CD4-positive, alpha-beta T cell treated with Interleukin-2 at 100 ng/mL for 4 hours (primary cell): ENCODE measurements around the gene SYCP2.
"Not testable (repeated sequence)": the region's sequence is repeated elsewhere in the genome, so short reads cannot be mapped to it uniquely, and the experiment has no call there.

Source experiments
- DNase-seq: peaks from one replicate; pipeline ENCODE4 v3.0.0-alpha.2; 2020; ENCODE audit warnings: low spot score

SYCP2 gene

DNA sequence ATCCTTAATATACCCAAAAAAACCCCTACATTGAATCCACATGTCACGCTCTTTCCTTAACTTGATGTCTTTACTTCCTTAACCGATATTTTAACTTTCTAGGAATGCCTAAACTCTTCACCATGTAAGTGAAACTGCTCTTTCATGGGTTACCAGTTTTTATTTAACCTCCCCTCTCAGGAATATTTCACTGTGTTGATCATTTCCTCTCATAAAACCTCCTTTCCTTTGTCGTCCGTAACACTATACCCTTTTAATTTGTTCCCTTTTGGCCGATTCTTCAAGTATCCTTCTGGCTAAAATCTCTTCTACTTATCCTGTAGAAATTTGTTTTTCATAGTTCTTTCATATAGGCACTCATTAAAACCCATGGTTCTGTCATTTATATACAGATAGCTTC is 24.6 kb downstream of the SYCP2 start:
- no peak for DNase-seq

DNA sequence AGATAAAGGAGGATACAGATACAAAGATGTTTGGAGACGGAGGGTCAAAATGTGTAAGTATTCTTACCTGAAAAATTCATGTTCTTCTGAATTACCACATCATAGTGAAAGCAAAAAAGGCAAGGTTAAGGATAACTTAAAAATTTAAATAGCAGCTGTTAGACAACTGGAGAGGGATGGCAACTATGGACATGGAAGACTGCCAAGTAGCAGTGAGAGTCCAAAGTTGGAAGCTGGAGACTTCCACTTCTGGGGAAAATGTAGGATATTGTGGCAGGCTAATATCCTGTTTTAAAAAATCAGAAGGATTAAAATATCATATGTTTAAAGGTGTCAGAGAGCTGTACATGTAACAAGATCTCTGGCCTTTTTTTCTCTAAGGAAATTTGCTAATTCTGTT is 29.8 kb downstream of the SYCP2 start:
- DNase-seq: no peak

DNA sequence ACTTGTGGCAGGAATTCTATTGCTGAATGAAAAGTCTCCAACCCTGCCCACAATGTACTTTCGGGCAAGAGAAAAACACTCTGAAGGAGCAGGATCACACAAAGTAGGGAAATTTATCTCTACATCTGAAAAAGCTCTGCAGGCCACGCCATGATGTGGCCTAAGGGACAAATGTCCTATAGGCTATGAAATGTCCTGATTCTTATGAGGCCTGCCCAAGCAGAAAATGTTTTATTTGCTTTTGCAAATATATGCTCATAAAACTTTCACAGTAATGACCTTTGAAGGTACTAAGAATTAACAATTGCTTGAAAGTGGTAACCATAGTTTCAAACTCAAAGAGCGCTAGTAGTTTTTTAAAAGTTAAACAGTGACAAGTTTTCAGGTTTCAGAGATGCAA is 31.0 kb downstream of the SYCP2 start:
- no peak for DNase-seq

DNA sequence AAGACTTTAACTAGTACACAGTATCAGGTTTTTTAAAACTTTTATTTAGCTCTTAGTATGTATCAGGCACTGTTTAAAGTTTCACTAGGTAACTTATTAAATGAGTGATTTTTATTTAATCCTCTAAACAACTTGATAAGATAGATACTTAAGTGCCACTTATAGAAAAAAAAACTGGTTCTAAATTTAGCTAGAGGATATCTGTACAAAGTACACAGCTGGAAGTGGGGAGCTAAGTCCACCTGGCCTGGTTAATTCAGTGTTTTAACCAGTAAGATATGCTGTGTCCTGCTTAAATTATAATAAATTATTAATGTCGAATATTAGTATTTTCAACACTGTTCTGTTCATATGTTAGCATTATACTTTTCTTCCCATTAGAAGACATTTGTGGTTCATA is 37.5 kb downstream of the SYCP2 start:
- DNase-seq: no peak

DNA sequence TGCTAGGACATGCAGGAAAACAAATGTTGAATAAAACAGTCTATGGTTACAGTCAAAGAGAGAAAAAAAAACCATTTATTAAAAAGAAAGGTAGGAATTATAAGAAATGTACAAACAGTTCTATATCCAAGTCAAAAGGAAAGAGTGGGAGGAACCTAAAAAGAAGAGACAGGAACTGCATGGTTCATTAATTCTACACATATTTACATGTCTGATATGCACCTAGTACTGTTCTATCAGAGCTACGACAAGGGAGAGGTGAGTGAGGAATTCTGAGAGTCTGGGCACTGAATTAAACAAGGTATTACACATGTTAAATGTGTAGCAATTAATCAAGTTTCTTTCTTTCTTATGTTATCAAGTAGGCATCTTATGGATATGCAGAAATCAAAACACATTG is 41.9 kb downstream of the SYCP2 start:
- DNase-seq: no peak

DNA sequence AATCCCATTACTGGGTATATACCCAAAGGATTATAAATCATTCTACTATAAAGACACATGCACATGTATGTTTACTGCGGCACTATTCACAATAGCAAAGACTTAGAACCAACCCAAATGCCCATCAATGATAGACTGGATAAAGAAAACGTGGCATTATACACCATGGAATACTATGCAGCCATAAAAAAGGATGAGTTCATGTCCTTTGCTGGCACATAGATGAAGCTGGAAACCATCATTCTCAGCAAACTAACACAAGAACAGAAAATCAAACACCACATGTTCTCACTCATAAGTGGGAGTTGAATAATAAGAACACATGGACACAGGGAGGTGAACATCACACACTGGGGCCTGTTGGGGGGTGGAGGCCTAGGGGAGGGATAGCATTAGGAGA is 43.4 kb downstream of the SYCP2 start:
- not testable (repeated sequence) for DNase-seq

DNA sequence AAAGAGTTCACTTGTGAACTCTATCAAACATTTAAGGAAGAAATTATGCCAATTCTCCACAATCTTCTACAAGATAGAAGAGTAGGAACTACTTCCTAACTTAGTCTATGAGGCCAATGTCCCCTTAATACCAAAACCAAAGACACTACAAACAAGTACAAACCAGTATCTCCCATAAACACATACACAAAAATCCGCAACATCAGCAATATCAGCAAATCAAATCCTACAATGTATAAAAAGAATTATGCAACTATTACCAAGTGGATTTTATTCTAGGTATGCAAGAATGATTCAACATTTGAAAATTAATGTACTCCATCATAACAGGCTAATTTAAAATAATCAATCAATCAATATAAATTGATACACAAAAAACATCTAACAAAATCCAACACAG is 45.4 kb downstream of the SYCP2 start:
- DNase-seq: no peak

DNA sequence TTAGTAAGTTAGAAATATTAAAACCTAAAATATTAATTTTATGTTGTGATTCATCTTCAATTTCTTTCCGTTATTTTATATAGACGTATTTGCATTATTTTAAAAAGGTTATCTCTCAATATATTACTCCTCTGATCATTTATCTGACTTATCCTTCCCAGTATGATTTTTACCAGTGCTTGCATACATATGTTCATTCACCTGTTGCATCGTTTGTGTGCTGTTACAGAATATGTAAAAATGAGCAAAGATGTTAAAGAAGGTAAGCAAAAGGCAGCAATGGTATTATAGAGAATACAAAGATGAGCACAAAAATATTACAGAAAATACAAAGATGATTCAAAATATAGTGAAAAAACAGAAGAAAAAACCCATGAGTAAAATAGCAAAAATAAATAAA is 48.9 kb downstream of the SYCP2 start:
- no peak for DNase-seq

DNA sequence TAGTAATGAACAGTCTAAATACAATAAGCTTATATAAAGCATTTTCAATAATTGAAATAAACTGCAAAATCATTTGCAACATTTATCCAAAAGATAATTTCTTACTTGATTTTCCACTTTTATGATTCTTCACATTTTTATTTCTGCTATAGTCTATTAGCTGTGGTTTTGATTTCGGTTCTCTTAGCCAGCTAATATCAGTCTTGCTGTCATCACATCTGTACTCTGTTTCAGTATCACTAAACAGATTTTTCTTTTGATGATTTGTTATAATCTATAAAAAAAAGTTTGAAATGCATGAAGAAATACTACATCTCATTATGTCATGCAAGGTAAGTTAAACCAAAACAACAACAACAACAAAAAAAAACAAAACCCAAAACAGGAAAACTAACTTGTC is 53.2 kb downstream of the SYCP2 start:
- no peak for DNase-seq

DNA sequence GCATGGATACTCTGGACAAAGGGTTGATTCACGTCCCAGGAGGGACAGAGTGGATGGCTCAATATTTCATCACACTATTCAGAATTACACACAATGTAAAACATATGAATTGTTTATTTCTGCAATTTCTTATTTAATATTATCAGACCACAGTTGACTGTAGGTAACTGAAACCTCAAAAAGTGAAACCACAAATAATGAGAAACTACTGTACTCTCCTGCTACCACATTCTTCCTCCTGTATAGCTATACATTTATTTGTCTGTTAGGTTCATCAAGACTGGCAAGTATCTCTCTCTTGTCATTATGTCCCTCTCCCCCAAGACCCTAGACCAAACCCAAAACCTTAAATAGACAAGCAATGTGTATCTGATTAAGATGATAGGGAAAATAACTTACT is 60.0 kb downstream of the SYCP2 start:
- no peak for DNase-seq

DNA sequence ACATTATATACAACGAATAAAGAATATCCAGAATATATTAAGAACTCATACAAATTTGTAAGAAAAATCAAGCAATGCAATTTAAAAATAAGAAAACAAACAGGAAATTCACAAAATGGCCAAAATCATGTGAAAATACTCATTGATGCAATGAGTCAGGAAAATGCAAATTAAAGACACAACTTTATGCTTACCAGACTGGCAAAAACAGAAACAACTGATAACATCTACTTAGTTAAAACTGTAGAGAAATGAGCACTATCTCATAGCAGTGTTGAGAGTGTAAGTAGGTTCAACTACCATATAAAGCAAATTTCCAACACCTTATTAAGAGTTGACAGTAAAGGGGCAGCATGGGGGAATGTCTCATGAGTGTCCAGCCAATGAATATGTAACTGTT is 62.3 kb downstream of the SYCP2 start:
- no peak for DNase-seq

DNA sequence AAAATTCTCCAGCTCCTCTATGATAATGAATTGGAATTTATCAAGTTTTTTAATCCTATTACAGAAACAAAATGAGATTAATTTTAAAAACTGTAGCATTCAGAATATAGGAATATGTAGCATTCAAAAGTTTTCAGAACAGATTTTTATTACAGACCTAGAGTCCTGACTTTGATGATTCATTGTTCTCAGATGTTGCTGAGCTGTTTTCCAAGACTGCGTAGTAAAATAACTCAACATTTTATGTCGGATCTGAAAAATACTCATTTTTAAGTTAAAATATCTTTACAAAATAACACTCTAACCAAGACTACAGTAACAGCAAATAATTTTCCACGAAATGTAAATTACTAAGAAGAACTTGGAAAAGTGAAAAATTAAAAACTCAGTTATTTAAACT is 67.1 kb downstream of the SYCP2 start:
- DNase-seq: no peak

DNA sequence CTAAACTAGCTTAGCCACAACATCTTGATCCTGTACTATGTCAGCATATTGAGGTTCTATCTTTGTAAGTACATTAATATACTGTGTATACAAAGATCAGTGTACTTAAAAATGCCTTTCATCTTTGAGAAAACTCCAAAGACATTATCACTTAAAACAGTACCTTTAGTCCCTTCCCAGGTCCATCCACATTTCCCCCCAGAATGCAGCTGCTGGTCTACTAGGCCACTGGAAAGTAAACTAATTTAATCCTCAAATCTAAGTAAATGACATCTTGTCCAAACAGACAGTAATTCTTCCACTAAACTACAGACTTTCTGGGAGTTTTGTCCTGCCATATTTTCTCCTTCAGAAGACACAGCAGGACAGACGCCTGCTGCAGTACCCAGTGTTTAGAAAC is 68.7 kb downstream of the SYCP2 start:
- no peak for DNase-seq

DNA sequence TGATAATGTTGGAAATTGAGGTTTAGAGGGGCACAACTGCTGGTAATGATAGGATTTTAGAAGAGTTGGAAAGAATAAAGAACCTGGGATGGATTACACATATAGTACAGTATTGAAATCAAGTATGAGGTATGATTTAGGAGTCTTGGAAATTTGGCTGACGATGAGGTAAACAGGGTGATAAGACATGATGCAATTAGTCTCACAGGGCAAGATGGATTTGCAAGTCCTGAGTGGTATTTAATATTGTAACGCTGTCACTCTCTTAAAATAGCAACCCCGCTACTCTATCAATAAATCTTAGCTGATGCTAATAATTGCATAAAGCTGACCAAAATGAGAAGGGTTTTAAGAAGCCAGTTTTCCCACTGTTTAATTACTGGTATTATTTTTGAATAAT is 70.4 kb downstream of the SYCP2 start:
- DNase-seq: no peak

DNA sequence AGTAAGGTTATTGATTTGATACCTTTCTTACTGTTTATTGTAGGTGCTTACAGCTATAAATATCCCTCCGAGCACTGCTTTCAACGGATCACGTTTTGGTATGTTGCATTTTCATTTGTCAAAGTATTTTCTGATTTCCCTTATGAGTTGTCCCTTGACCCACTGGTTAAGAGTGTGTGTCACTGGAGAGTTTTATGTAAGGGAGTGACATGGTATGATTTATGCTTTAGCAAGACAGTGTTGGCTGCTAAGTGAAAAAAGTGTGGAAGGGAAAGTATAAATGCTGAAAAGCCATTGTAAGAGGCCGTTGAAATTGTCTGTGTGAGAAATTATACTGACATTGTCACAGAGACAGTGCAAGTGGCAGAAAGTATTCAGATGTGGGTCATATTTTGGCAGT is 72.0 kb downstream of the SYCP2 start:
- DNase-seq: no peak

DNA sequence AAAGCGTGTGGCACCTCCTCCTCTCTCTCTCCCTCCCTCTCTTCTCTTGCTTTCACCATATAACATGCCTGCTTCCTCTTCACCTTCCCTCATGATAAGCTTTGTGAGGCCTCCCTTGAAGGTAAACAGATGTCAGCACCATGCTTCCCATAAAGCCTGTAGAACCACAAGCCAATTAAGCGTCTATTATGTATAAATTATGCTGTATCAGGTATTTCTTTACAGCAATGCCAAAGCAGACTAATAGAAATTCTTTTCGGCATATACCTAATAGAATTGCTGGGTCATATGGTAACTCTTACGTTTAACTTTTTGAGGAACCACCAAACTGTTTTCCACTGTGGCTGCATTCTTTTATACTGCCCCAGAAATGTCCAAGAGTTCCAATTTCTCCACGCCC is 75.0 kb downstream of the SYCP2 start:
- no peak for DNase-seq

DNA sequence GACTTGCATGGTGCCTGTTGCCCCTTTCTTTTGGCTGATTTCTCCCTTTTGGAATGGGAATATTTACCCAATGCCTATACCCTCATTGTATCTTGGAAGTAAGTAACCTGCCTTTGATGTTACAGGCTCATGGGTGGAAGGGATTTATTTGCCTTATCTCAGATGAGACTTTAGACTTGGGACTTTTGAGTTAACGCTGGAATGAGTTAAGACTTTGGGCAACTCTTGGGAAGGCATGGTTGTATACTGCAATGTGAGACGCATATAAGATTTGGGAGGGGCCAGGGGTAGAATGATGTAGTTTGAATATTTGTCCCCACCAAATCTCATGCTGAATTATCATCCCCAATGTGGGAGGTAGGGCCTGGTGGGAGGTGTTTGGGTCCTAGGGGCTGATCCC is 75.5 kb downstream of the SYCP2 start:
- DNase-seq: no peak

DNA sequence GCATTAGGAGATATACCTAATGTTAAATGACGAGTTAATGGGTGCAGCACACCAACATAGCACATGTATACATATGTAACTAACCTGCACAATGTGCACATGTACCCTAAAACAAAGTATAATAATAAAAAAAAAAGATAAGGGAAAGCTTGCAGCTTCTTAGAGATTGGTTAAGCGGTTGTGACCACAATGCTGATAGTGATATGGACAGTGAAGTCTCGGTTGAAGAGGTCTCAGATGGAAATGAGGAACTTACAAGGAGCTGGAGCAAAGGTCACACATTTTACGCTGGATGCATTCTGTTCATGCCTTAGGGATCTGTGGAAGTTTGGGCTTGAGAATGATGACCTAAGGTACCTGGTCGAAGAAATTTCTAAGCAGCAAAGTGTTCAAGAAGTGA is 76.5 kb downstream of the SYCP2 start:
- DNase-seq: not testable (repeated sequence)

DNA sequence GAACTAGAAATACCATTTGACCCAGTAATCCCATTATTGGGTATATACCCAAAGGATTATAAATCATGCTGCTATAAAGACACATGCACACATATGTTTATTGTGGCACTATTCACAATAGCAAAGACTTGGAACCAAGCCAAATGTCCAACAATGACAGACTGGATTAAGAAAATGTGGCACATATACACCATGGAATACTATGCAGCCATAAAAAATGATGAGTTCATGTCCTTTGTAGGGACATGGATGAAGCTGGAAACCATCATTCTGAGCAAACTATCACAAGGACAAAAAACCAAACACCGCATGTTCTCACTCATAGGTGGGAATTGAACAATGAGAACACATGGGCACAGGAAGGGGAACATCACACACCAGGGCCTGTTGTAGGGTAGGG is 76.9 kb downstream of the SYCP2 start:
- DNase-seq: not testable (repeated sequence)

DNA sequence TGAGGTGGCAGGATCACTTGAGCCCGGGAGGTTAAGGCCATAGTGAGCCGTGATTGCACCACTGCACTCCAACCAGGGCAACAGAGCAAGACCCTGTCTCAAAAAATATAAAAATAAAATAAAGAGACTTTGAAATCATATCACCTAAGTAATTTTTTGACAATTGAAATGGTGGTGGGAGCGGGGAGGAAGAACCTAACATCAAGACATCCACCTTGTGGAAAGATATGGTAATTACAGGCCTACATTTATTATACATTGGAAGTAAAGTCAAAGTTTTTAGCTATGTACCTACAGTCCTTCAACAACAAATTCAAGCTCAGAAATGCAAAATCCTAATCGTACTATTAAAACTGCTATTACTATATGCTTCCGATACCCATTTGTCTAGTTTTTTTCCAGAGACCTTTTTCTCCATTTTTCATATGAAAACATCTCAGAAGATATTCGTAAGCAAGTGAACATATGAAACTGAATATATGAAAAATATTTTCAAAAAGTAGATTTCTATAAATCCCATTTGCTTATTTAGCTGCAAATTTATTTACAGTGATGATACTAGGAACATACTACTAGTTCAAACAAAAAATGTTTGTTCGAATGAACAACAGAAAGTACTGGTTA is 83.3 kb downstream of the SYCP2 start:
- DNase-seq: peak; percentile 12

DNA sequence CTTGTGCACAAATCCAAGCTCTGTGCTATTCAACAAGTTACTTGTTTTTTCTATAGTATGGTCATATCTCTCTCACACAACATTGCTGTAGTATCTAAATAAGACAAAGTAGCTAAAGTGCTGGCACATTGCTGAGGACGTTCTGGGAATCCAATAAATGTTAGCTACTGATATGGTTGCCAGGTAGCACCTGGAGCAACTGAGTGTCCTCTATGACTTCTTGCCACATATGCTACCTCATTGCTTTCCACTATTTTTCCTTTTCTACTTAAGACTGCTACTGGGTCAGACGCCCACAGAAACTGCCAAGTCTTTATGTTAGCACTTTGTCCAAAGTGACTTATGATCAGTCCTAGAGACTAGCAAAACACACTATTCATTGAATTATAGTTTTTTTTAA is 85.3 kb downstream of the SYCP2 start:
- DNase-seq: no peak

DNA sequence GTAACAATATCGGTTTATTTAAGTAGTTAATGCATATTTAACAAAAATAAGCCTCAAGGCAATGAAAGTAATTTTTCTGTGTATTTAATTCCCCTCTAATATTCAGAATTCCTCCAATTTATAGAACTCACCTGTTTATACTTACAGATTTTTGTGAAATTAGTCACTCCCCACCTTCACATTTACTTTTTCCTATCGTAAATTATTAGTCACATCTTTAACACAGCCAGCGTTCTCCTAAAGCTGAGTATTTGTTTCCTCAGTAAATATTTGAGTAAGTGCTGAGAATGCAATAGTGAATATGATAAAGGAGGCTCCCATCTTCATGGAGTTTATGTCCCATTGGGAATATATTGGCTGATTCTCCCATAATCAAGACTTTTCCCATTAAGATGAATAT is 88.0 kb downstream of the SYCP2 start:
- DNase-seq: no peak

DNA sequence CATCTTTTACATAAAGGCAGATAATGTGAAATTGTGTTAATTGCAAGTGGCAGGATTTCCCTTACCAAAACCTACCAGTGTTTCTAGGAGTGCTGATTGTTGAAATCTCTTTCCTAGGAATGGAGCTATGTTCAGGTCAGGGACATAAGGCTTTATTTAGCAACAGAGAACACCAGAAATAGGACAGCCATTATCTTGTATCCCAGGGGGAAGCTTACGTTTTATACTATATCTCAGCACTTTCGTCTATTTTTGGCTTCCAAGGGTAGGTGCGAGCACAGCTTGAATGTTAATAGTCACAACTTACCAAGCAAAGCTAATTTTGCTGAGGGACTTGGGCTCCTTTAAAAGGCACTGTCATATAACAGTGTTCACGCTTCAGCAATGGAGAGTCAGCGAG is 94.0 kb downstream of the SYCP2 start:
- no peak for DNase-seq

DNA sequence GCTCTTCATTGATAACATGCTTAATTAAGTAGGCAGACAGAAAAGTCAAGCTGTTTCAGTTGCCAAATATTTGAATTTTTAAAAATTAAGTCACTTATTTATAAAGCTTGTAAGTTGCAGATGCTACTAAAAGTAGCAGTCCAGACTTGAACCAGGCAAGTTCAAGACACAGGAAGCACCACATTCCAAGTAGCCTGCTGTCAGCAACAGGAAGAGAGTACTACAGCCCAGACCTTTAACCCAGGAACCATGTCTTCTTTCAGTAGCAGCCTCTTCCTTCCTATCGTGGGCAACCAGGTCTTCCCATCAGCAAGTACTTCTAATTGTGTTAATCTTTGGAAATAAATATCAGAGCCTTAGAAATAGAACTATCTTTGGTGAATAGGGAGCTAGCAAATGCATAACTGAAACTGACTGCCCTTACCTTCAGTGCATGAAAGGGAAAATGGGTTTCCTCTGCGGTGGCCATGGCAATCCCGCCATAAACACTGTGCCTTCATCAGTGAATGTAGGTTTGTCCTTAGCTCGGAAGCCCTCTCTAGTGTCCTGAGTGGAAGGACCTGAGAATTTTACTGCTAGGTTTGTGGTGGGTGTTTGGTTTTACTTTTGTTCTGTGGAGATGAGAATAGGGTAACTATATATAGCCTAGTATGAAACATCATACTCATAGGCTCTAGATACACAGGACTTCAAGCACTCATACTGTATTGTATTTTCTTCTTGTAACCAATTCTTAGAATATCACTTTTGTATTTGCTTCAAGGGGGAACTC is 95.6 kb downstream of the SYCP2 start:
- no peak for DNase-seq
